Progenitor cell of endocrine pancreas (in vitro differentiated cells): ENCODE measurements around the gene TPD52L1. TPM values are rescaled to one million over a fixed set of nuclear protein-coding genes. Genes with fewer than 3 reads are reported as not detected.
"Not testable (repeated sequence)": the region's sequence is repeated elsewhere in the genome, so short reads cannot be mapped to it uniquely, and the experiment has no call there.

Experiments used
- DNase-seq: peaks from one replicate; pipeline ENCODE4 v3.0.0; 2021; ENCODE audit warnings: low spot score; ENCODE audit not compliant: unreplicated experiment
- H3K27ac Mint-ChIP-seq: 2 replicates; pipeline ENCODE4 v1.8.0; 2021; ENCODE audit warnings: mild to moderate bottlenecking, moderate library complexity, mixed read lengths
- H3K27me3 Mint-ChIP-seq: 2 replicates; pipeline ENCODE4 v1.8.0; 2021; ENCODE audit warnings: mixed read lengths
- H3K36me3 Mint-ChIP-seq: 2 replicates; pipeline ENCODE4 v1.8.0; 2022; ENCODE audit warnings: mixed read lengths; ENCODE audit not compliant: insufficient read depth
- H3K4me1 Mint-ChIP-seq: 2 replicates; pipeline ENCODE4 v1.8.0; 2021; ENCODE audit warnings: low read depth, mixed read lengths
- H3K4me3 Mint-ChIP-seq: 2 replicates; pipeline ENCODE4 v1.8.0; 2021; ENCODE audit warnings: low read depth, mild to moderate bottlenecking, moderate library complexity, mixed read lengths
- H3K9me3 Mint-ChIP-seq: 2 replicates; pipeline ENCODE4 v1.8.0; 2021; ENCODE audit warnings: low read depth, mixed read lengths
- CTCF ChIP-seq: fragments of 200-600 bp; sonication (generic); IDR thresholded peaks from one replicate; pipeline ENCODE4 v1.5.0; 2021; ENCODE audit warnings: antibody characterized with exemption, mild to moderate bottlenecking; ENCODE audit not compliant: unreplicated experiment
- total RNA-seq: library from RNA; stranded (reverse); gene quantifications from 2 replicates; pipeline ENCODE4 v1.2.1, GENCODE V29; 2021

TPD52L1 gene
- total RNA-seq, 1 donor from 2014 or later = 33.8 TPM

- Mint-ChIP-seq H3K4me1 (no peaks in the 10 kb centered on the region), H3K36me3 (no peaks in the 10 kb centered on the region)
Measured at GRCh38 chr6:125124049-125124669, 29.4 kb upstream of the TPD52L1 start.

GRCh38 chr6:125125856-125126255 is 27.7 kb upstream of the TPD52L1 start:
- not testable (repeated sequence) for H3K4me1 Mint-ChIP-seq, DNase-seq, H3K36me3 Mint-ChIP-seq, H3K27ac Mint-ChIP-seq, H3K27me3 Mint-ChIP-seq, H3K4me3 Mint-ChIP-seq, H3K9me3 Mint-ChIP-seq

More at GRCh38 chr6:125124049-125124669, 29.4 kb upstream of the TPD52L1 start:
- TF ChIP-seq CTCF = no peak
- H3K27ac Mint-ChIP-seq = no peak overlapping the region
- peaks cover 9% of the 10 kb centered on the region for H3K9me3 Mint-ChIP-seq
- no peaks in the 10 kb centered on the region for H3K27me3 Mint-ChIP-seq
- no peak for DNase-seq
- H3K4me3 Mint-ChIP-seq = no peak overlapping the region

- DNase-seq = no peak
- H3K4me3 Mint-ChIP-seq = no peak overlapping the region
- no peak for TF ChIP-seq CTCF
- no peaks in the 10 kb centered on the region for H3K27me3 Mint-ChIP-seq
- no peak overlapping the region for H3K27ac Mint-ChIP-seq
- H3K36me3 Mint-ChIP-seq = no peaks in the 10 kb centered on the region
- peaks cover 9% of the 10 kb centered on the region for H3K9me3 Mint-ChIP-seq
- no peaks in the 10 kb centered on the region for H3K4me1 Mint-ChIP-seq
Measured at GRCh38 chr6:125129354-125129753, 24.2 kb upstream of the TPD52L1 start.

- Mint-ChIP-seq H3K36me3 (no peaks in the 10 kb centered on the region), H3K9me3 (no peaks in the 10 kb centered on the region), H3K27ac (no peak overlapping the region), H3K27me3 (no peaks in the 10 kb centered on the region), H3K4me3 (no peak overlapping the region), H3K4me1 (no peaks in the 10 kb centered on the region)
- TF ChIP-seq CTCF = no peak
- no peak for DNase-seq
Measured at GRCh38 chr6:125132058-125132457, 21.5 kb upstream of the TPD52L1 start.

- no peak overlapping the region for H3K27ac Mint-ChIP-seq
- H3K36me3 Mint-ChIP-seq = no peaks in the 10 kb centered on the region
- DNase-seq = no peak
- TF ChIP-seq CTCF = no peak
- no peaks in the 10 kb centered on the region for H3K9me3 Mint-ChIP-seq
- no peaks in the 10 kb centered on the region for H3K27me3 Mint-ChIP-seq
- H3K4me3 Mint-ChIP-seq = no peak overlapping the region
- no peaks in the 10 kb centered on the region for H3K4me1 Mint-ChIP-seq
Measured at GRCh38 chr6:125136378-125136777, 17.2 kb upstream of the TPD52L1 start.

GRCh38 chr6:125138083-125138482 is 15.5 kb upstream of the TPD52L1 start:
- no peaks in the 10 kb centered on the region for H3K9me3 Mint-ChIP-seq
- TF ChIP-seq CTCF = no peak
- no peaks in the 10 kb centered on the region for H3K27me3 Mint-ChIP-seq
- no peak for DNase-seq
- H3K27ac Mint-ChIP-seq = no peak overlapping the region
- no peaks in the 10 kb centered on the region for H3K36me3 Mint-ChIP-seq
- no peaks in the 10 kb centered on the region for H3K4me1 Mint-ChIP-seq
- H3K4me3 Mint-ChIP-seq = no peak overlapping the region
